Stomach (tissue), 9 donors: ENCODE data around the gene IYD. TPM values are rescaled to one million over a fixed set of nuclear protein-coding genes. Genes with fewer than 3 reads are reported as not detected.
A peak's percentile ranks its signal among the peaks of the same experiment; 100 is the strongest.
"Not testable (repeated sequence)": the region's sequence is repeated elsewhere in the genome, so short reads cannot be mapped to it uniquely, and the experiment has no call there.

ENCODE experiments used
- DNase-seq, 2 donors: peaks; one replicate each; pipeline versions ENCODE4 v3.0.0 to v3.0.0-alpha.2; 2013 to 2019
- H3K27ac ChIP-seq, 5 donors: fragments of 200-600 bp in 4 of 5; sonication (generic) in 4 of 5; one replicate each; pipeline ENCODE4 v1.5.1; 2013 to 2019; ENCODE audit warnings: mild to moderate bottlenecking in 1 of 5, moderate library complexity in 1 of 5
- H3K27me3 ChIP-seq, 3 donors: fragments of 200-600 bp; sonication (generic); one replicate each; pipeline ENCODE4 v1.5.1; 2017 to 2019; ENCODE audit warnings: mixed run types in 1 of 3
- H3K36me3 ChIP-seq, 4 donors: fragments of 200-600 bp; sonication (generic); 1 replicate in 3 of 4; 2 replicates in 1 of 4; pipeline ENCODE4 v1.5.1; 2016 to 2019
- H3K4me1 ChIP-seq, 4 donors: fragments of 200-600 bp; sonication (generic); one replicate each; pipeline ENCODE4 v1.5.1; 2016 to 2019
- H3K4me3 ChIP-seq, 4 donors: fragments of 200-600 bp; sonication (generic) in 3 of 4; one replicate each; pipeline ENCODE4 v1.5.1; 2016 to 2019; ENCODE audit warnings: mild to moderate bottlenecking in 1 of 4
- H3K9me3 ChIP-seq, 4 donors: fragments of 200-600 bp; sonication (generic); one replicate each; pipeline ENCODE4 v1.5.1; 2016 to 2019
- EP300 ChIP-seq: sonication (generic); formaldehyde crosslinking; IDR thresholded peaks from one replicate; pipeline ENCODE4 v1.6.1; 2017; ENCODE audit warnings: antibody characterized with exemption
- POLR2A ChIP-seq, 4 donors: fragments of 450-650 bp; IDR thresholded peaks; one replicate each; pipeline ENCODE4 v1.6.1; 2016; ENCODE audit warnings: antibody characterized with exemption in 4 of 4, control low read depth in 2 of 4, mild to moderate bottlenecking in 1 of 4, moderate library complexity in 1 of 4
- POLR2AphosphoS5 ChIP-seq, 3 donors: sonication (generic); formaldehyde crosslinking; IDR thresholded peaks; one replicate each; pipeline ENCODE4 v1.6.1; 2016; ENCODE audit warnings: antibody characterized with exemption in 3 of 3
- WGBS, 5 donors: extraction: QIAGEN DNeasy Blood & Tissue Kit in 3 of 5; methylation state at CpG; one replicate each; pipeline versions ENCODE4 v1.1.5 to v1.1.7; 2013 to 2018; 5-methylcytosine and 5-hydroxymethylcytosine counted together
- intact Hi-C: fragments of 100-400 bp; cut with DNase I; formaldehyde crosslinking; loops from one replicate; pipeline ENCODE4 v1.15.1; 2023; ENCODE audit warnings: low total_unique reads
- polyA plus RNA-seq, 3 donors: library from polyadenylated mRNA; stranded (reverse); fragments of 200-250 nt; gene quantifications; one replicate each; pipeline ENCODE4 v1.2.3, GENCODE V29; 2013
- total RNA-seq, 5 donors: library from RNA; depleted of rRNA; stranded (reverse); fragments of >200 nt; gene quantifications; one replicate each; pipeline versions ENCODE4 v1.1.0 to v1.2.3, GENCODE V29; 2014 to 2016
- TF ChIP-seq, protein P1 (sequence below), 7 experiments: fragments of 450-650 bp in 4 of 7; fragments of 200-600 bp in 3 of 7; sonication (generic) in 3 of 7; IDR thresholded peaks; one replicate each; pipeline ENCODE4 v1.5.1; 2016 to 2019; ENCODE audit warnings: antibody characterized with exemption in 7 of 7, control low read depth in 2 of 7, mild to moderate bottlenecking in 1 of 7
- donor health status: healthy with polysubstance abuse.
- donor health status: Bipolar disorder and iron deficiency.
- donor health status: healthy.

IYD gene
- total and polyA plus RNA-seq, 8 donors, result 0.45 to 3.5 (median 0.75) TPM; not detected in 1

DNA sequence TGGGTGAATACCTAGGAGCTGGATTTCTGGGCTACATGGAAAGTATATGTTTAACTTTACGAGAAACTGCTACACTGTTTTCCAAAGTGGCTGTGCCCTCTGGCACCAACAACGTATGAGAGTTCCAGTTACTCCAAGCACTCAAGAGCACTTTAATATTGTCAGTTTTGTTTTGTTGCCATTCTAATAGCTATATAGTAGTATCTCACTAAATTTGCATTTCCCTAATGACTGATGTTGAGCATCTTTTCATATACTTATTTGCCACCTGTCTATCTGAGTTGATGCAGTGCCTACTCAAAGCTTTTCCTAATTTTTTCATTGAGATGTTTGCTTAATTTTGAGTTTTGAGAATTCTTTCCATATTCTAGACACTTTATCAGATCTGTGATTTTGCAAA lies 76.7 kb downstream of the IYD start:
- Histone ChIP-seq H3K27me3 (no peaks in the 10 kb centered on the region), H3K36me3 (no peaks in the 10 kb centered on the region), H3K27ac (no peak overlapping the region), H3K4me1 (no peaks in the 10 kb centered on the region), H3K4me3 (no peak overlapping the region), H3K9me3 (peaks cover 0 to 3% (median 0%) of the 10 kb centered on the region in 4 donors)
- DNase-seq, result no peak
- intact Hi-C loops, result no loop called here
- 90 to 97% (median 96%) methylated on average over 2 of the region's 2 CpGs for WGBS, 5 donors
- no peak for TF ChIP-seq POLR2A (IDR thresholded peaks at IDR 0.05)
- no peak for TF ChIP-seq EP300
- no peak for TF ChIP-seq POLR2AphosphoS5 (IDR thresholded peaks at IDR 0.05)
- TF ChIP-seq, protein P1, sequence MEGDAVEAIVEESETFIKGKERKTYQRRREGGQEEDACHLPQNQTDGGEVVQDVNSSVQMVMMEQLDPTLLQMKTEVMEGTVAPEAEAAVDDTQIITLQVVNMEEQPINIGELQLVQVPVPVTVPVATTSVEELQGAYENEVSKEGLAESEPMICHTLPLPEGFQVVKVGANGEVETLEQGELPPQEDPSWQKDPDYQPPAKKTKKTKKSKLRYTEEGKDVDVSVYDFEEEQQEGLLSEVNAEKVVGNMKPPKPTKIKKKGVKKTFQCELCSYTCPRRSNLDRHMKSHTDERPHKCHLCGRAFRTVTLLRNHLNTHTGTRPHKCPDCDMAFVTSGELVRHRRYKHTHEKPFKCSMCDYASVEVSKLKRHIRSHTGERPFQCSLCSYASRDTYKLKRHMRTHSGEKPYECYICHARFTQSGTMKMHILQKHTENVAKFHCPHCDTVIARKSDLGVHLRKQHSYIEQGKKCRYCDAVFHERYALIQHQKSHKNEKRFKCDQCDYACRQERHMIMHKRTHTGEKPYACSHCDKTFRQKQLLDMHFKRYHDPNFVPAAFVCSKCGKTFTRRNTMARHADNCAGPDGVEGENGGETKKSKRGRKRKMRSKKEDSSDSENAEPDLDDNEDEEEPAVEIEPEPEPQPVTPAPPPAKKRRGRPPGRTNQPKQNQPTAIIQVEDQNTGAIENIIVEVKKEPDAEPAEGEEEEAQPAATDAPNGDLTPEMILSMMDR (IDR thresholded peaks at IDR 0.05), result no peak

DNA sequence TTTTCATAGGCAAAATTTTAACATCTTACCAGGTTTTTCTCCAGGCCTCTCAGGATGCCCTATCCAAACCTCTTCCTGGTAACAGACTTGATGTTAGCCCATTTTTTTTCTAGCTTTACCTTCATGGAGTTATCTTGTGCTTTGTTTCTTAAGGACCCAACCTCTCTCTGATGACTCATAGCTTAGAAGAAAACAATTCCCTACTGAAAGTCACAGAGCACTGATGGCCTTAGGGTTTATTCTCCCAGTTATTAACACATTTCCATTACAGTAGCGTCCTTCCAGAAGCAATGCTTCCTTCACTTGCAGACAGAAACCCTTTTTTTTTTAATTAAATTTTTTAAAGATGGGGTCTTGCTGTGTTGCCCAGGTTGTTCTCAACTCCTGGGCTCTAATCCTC lies 79.4 kb downstream of the IYD start:
- TF ChIP-seq POLR2AphosphoS5 (IDR thresholded peaks at IDR 0.05) (no peak), EP300 (no peak), POLR2A (IDR thresholded peaks at IDR 0.05) (no peak)
- TF ChIP-seq, protein P1 (IDR thresholded peaks at IDR 0.05), result no peak
- Histone ChIP-seq H3K9me3 (no peaks in the 10 kb centered on the region), H3K4me1 (no peaks in the 10 kb centered on the region), H3K4me3 (no peak overlapping the region), H3K36me3 (no peaks in the 10 kb centered on the region), H3K27ac (no peak overlapping the region), H3K27me3 (no peaks in the 10 kb centered on the region)
- intact Hi-C loops, result no loop called here
- DNase-seq, result no peak
- 68 to 84% (median 81%) methylated on average over 1 of the region's 1 CpG for whole genome bisulfite sequencing, 5 donors

DNA sequence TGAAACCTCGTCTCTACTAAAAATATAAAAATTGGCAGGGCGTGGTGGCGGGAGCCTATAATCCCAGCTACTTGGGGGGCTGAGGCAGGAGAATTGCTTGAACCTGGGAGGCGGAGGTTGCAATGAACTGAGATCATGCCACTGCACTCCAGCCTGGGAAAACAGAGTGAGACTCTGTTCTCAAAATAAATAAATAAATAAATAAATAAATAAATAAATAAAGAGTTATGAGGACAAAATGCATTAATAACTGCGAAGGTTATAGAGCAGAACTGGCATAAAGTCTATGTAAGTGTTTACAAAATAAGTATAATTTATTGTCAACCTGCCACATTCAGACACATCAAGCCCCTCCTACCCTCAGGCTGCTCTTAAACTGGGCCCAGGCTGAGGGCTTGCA lies 80.2 kb downstream of the IYD start:
- H3K4me1 ChIP-seq, H3K4me3 ChIP-seq, H3K36me3 ChIP-seq, DNase-seq, H3K9me3 ChIP-seq, intact Hi-C loops, H3K27ac ChIP-seq, H3K27me3 ChIP-seq: not testable (repeated sequence)
- WGBS, 5 donors, result 95 to 99% (median 98%) methylated on average over 5 of the region's 5 CpGs

DNA sequence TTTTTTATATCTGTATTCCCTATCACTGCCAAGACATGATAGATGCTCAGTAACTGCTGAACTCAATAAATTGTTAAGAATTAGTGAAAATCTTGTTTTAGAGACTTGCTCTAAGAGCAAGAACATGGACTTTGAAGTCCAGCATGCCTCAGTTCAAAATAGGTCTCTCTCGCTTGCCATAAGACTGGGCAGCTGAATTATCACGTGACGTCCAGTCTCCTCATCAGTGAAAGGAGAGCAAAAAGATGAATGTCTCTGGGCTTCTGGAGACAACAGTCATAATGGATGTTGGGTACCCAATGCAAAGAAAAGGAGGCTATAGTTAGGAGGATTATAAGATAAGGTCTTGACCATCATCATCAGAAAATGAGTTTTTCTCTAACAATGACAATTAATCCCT lies 82.1 kb downstream of the IYD start:
- WGBS, 5 donors, result 90 to 97% (median 96%) methylated on average over 3 of the region's 3 CpGs
- TF ChIP-seq, protein P1 (IDR thresholded peaks at IDR 0.05), result no peak
- TF ChIP-seq POLR2A (IDR thresholded peaks at IDR 0.05) (no peak), EP300 (no peak), POLR2AphosphoS5 (IDR thresholded peaks at IDR 0.05) (no peak)
- no peak for DNase-seq
- no peaks in the 10 kb centered on the region for H3K27me3 ChIP-seq
- no peak overlapping the region for H3K27ac ChIP-seq
- H3K4me3 ChIP-seq, result no peak overlapping the region
- no peaks in the 10 kb centered on the region for H3K9me3 ChIP-seq
- H3K4me1 ChIP-seq, result no peaks in the 10 kb centered on the region
- intact Hi-C loops, result no loop called here
- no peaks in the 10 kb centered on the region for H3K36me3 ChIP-seq

DNA sequence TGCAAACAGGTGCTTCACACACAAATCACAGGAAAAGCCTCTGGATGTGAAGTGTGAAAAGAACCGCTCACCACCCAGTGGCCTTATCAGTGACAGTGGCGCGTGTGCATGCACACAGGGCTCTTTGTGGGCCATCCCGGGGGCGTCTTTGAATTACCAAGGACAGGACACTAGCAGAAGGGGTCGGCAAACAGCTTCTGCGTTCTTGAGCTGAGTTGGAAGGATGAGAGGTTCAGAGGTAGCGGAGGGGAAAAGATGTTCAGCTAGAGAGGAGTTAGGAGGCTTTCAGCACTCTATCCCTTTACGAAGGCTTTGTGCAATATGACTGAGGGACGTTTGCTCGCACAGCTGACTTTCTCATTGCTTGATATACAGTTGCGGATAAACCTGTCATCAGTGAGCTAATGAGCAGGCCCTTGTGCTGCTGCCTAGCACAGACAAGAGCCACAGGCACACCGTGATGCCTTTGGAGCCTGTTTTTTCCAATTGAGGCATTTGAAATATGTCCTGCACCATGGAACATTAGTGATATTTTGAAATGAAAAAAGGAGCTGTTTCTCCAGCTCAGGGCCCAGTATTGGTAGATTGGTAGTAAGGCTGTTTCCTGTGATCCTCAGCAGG lies 83.1 kb downstream of the IYD start:
- Histone ChIP-seq H3K27ac (peak overlapping the region in 3 of 5 donors; percentile 4 to 56 (median 14)), H3K9me3 (no peaks in the 10 kb centered on the region), H3K27me3 (no peaks in the 10 kb centered on the region), H3K36me3 (no peaks in the 10 kb centered on the region), H3K4me3 (no peak overlapping the region), H3K4me1 (no peaks in the 10 kb centered on the region)
- TF ChIP-seq EP300 (no peak), POLR2AphosphoS5 (IDR thresholded peaks at IDR 0.05) (no peak), POLR2A (IDR thresholded peaks at IDR 0.05) (no peak)
- TF ChIP-seq, protein P1 (IDR thresholded peaks at IDR 0.05), result no peak
- no peak for DNase-seq
- intact Hi-C loops, result no loop called here
- 80 to 90% (median 83%) methylated on average over 13 of the region's 13 CpGs for WGBS, 5 donors
